Measurements from ENCODE around the gene GARIN5B.

Gene GARIN5B

DNA sequence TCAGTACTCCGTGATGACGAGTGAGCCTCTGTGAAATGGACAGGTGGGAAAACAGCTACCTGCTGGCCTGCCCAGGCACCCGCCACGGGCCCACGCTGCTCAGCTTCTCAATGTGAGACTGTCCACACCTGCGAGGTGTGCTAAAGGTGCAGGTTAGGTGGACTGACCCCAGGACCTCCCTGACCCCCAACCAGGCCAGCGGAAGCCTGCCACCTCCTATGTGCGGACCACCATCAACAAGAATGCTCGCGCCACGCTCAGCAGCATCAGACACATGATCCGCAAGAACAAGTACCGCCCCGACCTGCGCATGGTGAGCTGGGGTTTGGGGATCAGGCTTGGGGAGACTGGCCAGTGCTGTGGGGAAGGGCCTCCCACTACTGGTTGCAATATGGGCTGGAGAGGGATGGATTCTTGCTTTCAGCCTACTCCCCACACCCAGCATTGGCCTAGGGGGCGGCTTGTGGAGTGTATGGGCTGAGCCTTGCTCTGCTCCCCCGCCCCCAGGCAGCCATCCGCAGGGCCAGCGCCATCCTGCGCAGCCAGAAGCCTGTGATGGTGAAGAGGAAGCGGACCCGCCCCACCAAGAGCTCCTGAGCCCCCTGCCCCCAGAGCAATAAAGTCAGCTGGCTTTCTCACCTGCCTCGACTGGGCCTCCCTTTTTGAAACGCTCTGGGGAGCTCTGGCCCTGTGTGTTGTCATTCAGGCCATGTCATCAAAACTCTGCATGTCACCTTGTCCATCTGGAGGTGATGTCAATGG is 24.9 kb upstream of the GARIN5B start:
- no peak for DNase-seq

DNA sequence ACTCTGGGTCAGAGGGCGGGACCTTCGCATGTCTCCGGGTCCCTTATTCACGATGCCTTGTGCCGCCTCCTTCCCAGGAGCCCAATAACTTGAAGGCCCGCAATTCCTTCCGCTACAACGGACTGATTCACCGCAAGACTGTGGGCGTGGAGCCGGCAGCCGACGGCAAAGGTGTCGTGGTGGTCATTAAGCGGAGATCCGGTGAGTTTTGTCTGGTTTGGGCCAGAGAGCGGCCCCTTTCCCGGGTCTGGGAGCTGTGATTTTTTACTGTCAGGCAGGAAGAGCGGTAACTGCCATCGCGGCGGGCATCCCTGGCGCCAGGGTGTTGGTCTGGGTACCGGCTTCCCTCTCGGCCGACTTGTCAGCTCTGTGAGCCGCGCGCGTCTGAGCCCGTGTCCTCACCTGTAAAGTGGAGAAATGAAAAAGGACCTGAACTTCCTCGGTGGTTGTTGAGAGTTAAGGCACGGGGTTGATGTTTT is 23.5 kb upstream of the GARIN5B start:
- no peak for DNase-seq

DNA sequence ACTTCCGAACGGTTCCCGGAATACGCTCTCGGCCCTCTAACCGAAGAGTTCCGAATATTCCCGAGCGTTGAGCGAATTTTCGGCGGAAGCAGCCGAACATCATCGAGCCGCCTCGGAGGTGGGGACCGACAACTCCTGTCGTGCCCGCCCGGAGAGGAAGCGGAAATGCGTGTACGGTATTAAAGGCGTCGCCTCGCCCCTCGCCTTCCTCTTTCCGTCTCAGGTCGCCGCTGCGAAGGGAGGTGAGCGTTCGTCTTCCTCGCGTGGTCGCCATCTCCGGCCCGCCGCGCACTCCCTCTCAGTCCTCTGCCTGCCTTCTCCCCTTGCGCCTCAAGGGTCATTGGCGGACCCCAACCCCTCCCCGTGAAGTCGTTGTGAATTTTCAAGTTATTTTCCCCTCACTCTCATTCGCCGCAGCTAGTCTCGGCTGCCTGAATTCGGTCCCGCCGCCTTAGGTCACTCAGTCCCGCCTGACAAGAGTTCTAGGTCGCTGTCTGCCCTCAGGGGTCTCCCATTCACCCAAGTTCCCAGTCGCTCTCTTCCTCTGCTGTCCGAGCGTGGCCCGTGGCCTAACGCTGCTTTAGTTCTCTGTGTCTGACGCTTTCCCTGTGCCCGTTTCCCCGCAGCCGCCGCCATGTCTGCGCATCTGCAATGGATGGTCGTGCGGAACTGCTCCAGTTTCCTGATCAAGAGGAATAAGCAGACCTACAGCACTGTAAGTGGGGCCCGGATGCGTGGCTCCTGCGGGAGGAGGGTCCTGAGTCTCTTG is 22.8 kb upstream of the GARIN5B start, which contains the start of gene RPL28:
TSS of gene RPL28 (plus strand) at position 209 of the 769 bp plus-strand sequence. CDS start at position 635, 426 bp downstream.
- peak; percentile 97 for DNase-seq

DNA sequence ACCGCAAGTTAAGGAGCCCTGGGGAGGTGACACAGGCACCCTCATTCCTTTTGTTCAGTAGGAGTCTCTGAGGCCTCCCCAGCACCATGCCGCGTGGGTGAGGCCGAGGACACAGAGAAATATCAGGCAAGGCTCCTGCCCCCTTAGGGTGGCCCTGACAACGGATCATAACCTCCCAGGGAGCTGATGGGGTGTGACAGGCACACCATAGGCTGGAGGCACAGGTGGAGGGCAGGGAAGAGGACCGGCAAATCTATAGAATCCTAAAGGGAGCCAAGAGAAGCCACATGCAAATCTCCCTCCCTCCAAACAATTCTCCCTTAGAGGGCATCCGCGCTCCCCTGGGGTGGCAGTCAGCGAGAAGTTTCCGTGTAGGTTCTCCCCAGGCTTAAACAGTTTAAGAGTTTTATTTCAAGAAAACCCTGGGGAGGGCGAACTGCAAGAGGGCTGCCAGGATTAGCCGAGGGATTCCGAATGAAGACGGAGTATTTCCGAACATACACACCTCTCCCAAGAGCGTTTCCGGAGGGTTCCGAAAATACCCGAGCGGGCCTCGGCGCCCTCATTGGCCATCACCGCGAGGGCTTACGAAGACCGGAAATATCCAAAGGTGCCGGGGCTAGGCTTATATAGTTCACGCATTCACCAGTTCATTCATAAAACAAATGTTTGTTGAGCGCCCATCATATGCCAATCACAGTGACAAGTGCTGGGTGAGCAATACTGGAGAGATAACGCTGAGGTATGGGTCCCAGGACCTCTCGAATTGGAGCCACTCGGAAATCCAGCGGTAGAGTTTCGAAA is 22.1 kb upstream of the GARIN5B start:
- peak; percentile 94 to 97 for DNase-seq

DNA sequence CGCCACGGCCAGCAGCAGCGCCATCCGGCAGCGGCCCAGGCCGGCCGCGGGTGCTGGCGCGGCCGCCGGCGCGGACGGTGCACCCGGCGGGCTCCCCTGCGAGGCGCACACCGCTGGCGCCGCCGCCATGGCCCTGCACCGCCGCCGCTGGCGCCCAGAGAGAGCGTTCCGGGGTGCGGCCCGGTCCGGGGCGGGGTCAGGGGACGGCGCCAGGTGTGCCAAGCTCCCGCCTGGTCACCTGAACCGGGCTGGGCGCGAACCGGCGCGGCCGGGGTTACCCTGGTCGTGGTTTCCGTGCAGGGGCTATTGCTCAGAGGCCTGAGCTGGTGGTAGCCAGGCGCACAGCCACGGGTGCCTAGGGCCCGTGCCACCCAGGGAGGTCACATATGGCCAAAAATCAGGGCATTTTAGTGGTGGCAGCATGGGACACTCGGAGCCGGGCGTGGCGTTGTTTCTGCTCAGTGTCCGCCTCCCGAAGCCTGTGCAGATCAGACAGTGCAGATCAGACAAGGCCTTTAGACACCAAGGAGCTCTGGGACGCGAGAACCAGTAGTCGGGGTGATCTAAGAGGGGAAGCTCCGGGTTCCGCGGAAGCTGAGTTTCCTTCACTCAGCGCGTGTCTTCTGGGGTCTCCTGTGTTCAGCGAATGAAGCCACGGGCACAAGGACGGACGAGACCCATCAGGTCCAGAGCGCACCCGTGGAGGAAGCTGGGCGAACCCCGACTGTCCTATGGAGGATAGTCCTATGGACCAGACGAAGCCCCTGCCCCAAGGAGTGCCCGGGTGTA is 21.3 kb upstream of the GARIN5B start, which contains the start of gene TMEM238:
TSS of gene TMEM238 (minus strand) at position 162 of the 789 bp plus-strand sequence. CDS start at position 129, 33 bp downstream.
- DNase-seq: peak in 1 of 2 experiments; percentile 64

DNA sequence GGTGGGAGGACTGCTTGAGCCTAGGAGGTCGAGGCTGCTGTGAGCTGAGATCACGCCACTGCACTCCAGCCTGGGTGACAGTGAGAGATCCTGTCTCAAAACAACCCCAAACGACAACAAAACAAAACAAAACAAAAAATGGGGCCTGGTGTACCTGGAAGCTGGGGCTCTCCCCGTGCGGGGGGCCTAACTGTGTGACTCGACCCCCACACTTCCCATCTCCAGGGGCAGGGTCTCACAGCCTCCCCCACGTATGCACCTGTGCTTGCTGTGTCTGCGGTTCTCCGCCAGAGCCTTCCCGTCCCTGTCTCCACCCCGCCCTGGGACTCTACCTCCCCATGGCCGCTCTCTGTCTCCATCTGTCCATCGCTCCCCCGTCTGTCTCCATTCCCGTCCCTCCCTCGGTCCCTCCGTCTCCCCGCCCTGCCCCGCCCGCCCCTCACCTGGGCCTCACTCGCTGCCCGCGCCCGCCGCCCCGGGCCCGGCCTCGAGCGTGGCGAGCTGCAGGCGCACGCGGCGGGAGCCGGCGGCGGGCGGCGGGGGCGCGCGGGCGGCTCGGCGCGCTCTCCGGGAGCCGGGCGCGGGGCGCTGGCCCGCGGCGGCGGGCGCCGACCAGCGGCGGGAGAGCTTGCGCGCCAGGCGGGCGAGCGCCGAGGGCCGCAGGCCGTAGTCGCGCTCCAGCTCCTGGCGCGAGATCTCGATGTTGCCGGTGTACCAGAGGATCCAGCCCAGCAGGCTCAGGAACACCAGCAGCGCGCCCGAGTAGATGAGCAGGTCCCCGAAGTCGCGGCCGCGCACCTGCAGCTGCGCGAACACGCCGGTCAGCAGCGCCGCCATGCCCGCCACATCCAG is 20.4 kb upstream of the GARIN5B start:
- DNase-seq: peak; percentile 51 to 71

DNA sequence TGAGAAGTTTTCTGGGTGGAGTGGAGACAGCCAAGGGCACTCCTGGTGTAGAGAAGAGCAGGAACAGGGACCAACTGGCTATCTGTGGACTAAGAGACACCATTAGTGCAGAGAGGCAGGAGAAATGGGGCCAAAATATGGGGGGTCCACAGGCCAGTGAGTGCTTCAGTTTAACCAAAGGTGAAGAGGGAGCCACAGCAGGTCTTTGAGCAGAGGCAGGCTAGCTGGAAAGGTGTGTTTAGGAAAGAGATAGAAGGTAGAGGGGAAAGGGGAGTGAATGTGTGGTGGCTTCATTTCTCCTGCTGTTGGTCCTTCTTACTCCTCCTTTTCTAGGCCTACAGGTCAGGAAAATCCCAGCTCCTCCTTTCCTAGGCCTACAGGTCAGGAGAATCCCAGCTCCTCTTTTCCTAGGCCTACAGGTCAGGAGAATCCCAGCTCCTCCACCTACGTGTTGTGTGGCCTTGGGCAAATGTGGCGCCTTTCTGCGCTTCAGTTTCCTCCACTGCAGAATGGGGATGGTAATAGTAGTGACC is 19.5 kb upstream of the GARIN5B start:
- no peak for DNase-seq

DNA sequence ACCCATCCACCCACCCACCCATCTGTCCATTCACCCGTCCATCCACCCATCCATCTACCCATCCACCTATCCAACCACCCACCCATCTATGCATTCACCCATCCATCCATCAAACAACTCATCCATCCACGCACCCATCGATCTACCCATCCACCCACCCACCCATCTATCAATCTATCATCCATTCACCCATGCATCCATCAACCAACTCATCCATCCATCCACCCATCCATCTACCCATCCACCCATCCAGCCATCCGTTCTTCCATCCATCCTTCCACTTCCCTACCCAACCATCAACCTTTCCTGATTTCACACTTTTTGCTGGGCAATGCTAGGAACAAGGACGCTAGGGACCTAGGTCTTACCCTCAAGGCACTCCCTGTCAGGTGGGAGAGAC is 19.0 kb upstream of the GARIN5B start:
- DNase-seq: no peak

DNA sequence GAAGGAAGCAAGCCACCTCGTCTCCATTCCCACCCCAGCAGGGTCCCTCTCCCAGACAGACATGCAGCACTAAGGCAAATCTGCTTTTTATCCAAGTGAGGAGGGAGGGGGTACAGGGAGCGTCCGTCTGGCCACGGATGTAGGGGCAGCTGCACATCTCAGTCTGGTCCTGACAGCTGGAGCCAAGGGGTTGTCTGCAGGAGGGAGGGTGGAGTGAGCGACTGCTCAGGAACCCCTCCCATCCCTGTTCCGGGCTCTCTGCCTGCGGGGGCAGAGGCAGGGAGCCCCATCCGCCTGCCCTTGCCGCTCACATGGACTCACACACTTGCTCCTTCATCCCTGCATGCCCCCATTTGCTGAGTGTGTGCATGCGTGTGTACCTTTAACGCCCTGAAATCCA is 16.1 kb upstream of the GARIN5B start:
- no peak for DNase-seq

DNA sequence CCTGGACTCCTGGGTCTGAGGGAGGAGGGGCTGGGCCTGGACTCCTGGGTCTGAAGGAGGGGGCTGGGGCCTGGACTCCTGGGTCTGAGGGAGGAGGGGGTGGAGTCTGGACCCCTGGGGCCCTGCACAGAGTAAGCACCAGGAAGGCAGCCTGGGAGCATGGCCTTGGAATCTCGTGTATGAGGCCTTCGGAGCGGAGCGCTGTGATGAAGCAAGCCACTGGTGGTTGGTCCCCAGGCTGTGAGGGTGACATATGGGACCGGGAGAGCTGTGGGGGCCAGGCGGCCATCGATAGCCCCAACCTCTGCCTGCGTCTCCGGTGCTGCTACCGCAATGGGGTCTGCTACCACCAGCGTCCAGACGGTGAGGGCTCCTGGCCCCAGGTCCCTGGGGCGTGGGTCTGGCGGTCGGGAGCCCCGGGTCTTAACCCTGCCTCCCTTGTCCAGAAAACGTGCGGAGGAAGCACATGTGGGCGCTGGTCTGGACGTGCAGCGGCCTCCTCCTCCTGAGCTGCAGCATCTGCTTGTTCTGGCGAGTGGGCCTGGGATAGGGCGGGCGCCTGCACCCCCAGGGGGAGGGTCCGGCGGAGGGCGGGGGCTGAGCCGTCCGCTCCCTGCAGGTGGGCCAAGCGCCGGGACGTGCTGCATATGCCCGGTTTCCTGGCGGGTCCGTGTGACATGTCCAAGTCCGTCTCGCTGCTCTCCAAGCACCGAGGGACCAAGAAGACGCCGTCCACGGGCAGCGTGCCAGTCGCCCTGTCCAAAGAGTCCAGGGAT is 14.5 kb upstream of the GARIN5B start:
- DNase-seq: no peak

DNA sequence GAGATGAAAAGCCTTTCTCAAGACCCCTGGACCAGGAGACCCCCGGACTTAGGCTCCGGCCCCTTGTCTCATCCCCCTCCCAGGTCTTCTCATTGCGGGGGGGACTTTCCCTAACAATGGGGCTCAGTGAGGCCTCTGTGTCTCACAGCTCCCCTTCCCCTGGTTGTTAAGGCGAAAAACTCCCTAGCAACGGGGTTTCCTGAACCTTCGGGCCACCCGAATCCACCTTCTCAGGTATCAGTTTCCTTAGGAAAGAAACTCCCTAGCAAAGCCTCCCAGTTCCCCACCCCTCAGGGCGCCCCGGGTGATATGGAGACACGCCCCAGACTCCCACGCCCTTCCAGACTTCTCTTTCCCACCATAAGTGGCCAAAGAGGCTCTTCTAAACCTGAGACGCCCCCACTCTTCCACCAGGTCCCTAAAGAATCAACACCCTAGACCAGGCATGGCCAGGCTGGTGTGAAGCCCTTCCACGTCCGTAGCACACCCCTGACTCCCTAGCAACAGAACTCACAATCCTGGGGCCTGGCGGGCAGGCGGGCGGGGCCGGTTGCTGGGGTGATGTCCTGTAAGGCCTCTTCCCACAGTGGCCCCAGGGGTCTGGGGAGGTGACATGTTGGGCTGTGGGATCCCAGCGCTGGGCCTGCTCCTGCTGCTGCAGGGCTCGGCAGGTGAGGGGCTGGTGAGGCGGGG is 13.3 kb upstream of the GARIN5B start, which contains the start of gene TMEM190:
TSS of gene TMEM190 (plus strand) at position 586 of the 693 bp plus-strand sequence. CDS start at position 614, 28 bp downstream.
- no peak for DNase-seq

DNA sequence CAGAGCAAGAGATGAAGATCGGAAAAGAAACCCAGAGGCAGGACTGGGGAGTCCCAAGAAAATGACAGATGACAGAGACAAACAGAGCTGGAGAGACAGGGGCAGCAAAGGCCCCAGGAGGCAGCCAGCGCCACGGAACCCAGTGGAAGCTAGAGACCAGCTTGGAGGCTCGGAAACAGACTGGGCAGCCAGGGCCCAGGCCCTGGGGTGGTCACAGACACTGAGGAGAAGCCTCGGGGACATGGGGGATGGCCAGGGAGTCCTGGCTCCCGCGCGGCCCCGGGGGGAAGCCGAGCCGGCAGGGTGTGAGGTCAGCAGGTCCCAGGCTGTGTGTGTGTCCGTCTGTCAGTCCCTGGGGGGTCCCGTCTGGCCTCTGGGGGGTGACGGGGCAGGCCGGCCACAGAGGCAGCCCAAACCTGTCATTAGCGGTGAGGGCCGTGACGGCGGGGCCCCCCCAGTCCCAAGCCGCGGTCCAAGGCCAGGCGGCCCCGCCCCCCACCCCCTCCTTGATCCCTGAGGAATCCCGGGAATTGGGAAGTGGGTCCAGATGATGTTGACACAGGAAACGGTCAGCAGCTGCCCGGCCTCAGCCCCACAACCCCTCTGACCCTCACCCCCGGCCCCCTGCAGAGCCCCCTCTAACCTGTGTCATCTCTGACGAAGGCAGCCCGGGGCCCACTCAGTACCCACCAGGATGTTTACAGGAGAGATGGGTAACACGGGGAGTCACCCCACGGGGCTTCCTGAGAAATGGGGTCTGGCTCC is 11.1 kb upstream of the GARIN5B start:
- DNase-seq: no peak

DNA sequence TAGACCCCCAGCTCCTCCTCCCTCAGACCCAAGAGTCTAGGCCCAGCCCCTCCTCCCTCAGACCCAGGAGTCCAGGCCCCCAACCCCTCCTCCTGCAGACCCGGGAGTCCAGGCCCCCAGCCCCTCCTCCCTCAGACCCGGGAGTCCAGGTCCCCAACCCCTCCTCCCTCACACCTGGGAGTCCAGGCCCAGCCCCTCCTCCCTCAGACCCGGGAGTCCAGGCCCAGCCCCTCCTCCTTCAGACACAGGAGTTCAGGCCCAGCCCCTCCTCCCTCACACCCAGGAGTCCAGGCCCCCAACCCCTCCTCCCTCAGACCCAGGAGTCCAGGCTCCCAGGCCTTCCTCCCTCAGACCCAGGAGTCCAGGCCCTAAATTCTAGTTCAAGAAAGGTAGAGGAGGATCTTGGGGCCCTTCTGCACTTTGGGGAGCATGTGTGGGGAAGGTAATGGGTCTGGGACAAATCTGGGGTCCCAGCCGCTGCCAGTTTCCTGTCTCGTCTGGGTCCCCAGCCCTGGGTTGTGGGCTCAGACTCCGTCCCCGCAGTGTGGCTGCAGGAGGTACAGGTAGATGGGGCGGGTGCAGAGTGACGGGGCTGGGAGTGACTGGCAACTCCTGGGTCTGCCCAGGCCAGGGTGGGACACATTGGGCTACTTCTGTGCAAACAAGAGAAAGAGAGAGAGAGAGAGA is 10.4 kb upstream of the GARIN5B start:
- no peak for DNase-seq

DNA sequence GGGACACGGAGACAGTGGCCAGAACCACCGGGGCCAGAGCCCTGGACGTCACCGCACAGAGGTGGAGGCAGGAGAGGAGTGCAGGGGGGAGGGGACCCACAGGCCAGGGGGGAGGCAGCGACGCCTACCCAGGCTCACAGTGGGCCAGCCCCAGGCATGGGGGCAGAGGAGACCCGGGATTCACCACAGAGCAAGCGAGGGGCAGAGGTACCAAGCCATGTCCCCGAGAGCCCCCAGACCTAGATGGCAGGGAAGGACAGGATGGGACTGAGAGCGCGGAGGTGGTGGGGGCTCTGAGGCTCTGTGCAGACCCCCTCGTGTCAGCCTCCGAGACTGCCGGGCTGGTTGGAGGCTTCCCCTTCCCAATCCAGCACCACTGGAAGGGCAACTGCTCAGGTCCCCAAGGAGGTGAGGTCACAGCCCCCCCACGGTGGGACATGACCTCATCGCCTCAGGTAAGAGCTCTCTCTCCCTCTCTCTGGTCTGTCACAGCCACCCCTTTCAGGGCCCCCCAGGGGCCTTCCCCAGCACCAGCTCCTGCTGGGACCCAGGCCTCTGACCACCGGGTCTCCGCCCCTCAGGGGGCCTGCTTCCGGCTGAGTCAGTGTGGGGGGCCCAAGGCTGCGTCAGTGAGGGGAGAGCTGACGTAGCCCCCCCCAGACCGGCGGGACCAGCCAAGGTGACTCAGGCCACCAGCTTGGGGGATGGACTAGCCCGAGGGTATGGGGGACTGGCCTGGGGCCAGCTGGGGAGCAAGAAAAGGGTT is 9.4 kb upstream of the GARIN5B start:
- no peak for DNase-seq

DNA sequence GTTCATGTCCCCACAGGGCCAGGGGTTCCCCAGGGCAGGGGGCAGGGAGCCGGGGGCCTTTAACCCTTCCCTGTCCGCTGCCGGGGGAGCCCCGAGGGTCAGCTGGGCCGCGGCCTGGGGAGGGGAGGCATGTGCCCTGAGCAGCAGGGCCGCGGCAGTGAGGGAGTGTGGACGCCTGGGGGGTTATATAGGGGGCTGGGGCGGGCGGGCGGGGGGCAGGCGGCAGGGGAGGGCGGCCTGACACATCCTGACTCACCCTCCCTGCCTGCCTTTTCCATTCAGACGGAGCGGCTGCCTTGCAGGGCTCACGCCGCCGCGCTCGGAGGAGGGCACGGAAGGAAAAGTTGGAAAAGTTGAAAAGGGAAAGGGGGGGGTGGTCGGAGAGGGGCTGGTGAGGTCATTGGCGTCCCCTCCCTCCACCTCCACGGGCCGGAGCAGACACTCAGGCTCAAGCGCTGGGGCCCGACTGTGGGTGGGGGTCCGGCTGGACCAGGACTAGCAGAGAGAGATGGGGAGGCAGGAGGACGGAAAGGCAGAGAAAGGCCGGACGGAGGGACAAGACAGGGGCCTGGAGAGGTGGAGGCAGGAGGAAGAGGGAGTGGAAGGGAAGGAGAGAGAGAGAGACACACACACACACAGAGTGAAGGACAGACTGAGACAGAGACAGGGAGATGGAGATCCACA is 7.4 kb upstream of the GARIN5B start, which contains the start of gene IL11:
TSS of gene IL11 (minus strand) at position 159 of the 684 bp plus-strand sequence. CDS start at position 6, 153 bp downstream.
- DNase-seq: no peak

DNA sequence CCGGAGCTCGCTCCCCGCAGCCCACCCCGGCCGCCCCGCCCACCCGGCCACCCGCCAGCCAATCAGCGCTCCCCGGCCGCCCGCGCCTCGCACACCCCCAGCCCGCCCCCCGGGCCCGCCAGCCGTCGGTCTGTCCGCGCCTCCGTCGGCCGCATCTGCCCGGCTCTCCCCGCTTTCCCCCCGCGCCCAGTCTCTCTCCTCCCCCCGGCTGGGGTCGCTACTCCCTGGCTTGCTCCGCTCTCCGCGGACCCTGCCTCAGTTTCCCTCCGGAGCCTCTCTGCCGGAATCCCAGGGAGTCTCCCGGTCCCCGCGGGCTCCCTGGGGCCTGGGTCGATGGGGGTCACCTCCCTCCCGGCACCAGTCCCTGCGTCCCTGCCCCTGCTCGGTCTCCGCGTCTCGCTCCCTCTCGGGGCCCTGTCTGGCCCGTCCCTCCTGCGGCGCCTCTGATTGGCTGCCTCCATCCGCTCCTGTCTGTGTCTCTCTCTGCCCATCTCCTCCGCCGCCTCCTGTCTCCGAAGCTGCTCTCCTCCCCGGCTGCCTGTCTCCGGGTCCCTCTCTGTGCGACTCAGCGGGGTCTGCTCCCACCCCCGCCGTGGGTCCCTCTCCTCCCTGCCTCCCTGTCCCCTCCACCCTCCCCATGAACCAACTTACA is 6.7 kb upstream of the GARIN5B start:
- no peak for DNase-seq

All from NCI-H2081 (cell line).